Sigmoid colon (tissue), 4 donors: ENCODE measurements around the gene INO80D.

Experiments
- EP300 ChIP-seq, 4 donors: sonication (generic); formaldehyde crosslinking; IDR thresholded peaks; one replicate each; pipeline ENCODE4 v1.6.1; 2017; ENCODE audit warnings: antibody characterized with exemption in 4 of 4
- POLR2A ChIP-seq, 2 donors: fragments of 450-650 bp; IDR thresholded peaks; one replicate each; pipeline ENCODE4 v1.6.1; 2016; ENCODE audit warnings: antibody characterized with exemption in 2 of 2, mild to moderate bottlenecking in 2 of 2, moderate library complexity in 2 of 2
- POLR2AphosphoS5 ChIP-seq, 4 donors: sonication (generic); formaldehyde crosslinking; IDR thresholded peaks; one replicate each; pipeline ENCODE4 v1.6.1; 2017; ENCODE audit warnings: antibody characterized with exemption in 4 of 4
- TF ChIP-seq, protein P1 (sequence below), 4 experiments: fragments of 450-650 bp in 3 of 4; fragments of 200-600 bp in 1 of 4; IDR thresholded peaks; one replicate each; pipeline ENCODE4 v1.5.1; 2016 to 2019; ENCODE audit warnings: antibody characterized with exemption in 4 of 4, mild to moderate bottlenecking in 3 of 4, moderate library complexity in 2 of 4

DNA sequence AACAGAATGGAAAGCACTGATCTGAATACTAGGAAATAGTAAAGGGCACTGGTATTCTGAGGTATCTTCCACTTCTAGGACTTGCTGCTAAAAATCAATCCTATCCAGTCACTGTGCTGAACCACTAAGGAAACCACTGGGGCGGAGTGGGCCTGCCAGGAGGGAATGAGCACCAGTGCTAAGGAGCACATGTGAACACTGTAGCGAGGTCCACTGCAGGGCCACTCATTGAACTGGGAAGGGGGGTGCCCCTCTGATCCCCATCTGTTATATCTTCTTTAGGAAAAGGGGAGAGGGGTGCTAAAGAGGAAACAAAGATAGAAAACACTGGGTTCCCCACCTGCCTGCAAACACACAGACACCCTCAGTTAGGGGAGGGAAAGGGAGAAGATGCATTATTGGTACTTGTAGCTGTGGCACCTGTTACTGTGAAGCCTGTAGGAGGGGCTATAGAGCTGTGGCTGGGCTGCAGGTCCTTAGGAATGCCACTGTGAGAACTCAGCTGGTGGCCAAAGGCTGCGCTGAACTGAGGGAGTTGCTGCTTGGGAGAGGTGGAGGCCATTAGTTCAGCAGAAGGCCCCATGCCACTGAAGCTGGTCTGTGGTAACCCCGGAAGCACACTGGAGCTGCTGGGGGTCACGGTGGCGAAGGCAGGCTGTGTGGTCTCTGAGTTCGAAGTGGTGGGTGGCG, 81.8 kb downstream of the INO80D start:
- TF ChIP-seq, protein P1, sequence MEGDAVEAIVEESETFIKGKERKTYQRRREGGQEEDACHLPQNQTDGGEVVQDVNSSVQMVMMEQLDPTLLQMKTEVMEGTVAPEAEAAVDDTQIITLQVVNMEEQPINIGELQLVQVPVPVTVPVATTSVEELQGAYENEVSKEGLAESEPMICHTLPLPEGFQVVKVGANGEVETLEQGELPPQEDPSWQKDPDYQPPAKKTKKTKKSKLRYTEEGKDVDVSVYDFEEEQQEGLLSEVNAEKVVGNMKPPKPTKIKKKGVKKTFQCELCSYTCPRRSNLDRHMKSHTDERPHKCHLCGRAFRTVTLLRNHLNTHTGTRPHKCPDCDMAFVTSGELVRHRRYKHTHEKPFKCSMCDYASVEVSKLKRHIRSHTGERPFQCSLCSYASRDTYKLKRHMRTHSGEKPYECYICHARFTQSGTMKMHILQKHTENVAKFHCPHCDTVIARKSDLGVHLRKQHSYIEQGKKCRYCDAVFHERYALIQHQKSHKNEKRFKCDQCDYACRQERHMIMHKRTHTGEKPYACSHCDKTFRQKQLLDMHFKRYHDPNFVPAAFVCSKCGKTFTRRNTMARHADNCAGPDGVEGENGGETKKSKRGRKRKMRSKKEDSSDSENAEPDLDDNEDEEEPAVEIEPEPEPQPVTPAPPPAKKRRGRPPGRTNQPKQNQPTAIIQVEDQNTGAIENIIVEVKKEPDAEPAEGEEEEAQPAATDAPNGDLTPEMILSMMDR (IDR thresholded peaks at IDR 0.05), result no peak
- TF ChIP-seq POLR2A (IDR thresholded peaks at IDR 0.05) (no peak), EP300 (IDR thresholded peaks at IDR 0.05) (no peak), POLR2AphosphoS5 (IDR thresholded peaks at IDR 0.05) (no peak)
